Measurements from ENCODE around the gene AGO1.

The AGO1 gene

DNA sequence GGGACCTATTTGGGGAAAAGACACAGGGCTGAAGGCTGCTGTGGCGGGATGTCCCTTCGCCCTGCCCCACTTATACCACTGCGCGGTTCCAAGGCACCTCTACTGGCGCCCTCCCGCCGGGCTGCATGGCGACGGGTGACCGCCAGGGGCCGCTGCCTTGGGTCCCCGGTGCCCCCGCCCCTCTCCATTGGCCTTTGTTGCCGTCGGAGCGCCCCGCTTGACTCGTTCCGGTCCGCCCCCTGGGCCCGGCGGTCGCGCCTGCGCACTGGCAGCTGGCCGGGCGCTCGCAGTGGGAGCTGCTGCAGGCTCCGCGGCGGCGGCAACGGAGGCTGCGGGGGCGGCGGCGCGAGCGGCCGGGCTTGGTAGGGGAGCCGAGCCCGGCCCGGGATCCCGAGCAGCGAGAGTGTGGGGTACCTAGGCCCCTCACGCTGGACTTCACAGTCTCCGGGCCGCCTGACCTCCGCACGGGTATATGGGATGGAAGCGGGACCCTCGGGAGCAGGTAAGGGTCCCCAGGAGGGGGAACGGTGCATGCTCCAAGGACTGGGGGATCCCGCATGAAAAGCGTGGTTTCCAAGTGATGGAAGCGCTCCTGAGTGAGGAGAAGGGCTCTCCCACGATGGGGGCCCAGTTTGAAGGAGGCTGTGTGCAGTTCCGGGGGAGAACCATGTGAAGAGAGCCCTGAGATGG is at the start of gene AGO1:
AGO1 (plus strand) TSS at position 265 of the 690 bp plus-strand sequence; CDS start at position 478, 213 bp downstream.
- in situ Hi-C loops (cut with MboI; ENCODE audit: low sequenced_read_pairs): no loop called here

DNA sequence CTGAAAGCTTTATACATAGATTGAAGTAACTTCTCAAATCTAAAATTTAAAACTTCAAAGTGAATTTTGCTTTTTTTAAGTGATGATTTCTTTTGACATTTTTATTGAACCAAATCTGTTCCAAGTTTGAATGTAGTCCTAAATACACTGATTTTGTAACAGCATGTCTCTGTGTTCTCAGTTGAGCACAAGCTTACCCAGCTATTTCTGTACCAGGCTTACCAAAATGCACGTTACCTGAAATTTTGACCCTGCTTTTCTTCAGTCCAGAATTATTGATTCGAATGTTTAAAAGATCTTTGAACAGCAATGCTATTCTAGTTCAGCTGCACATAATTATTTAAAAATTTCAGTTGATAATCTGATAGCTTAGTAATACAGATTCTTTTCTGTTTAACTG is 49.6 kb upstream of the AGO1 start:
- in situ Hi-C loops (cut with MboI; ENCODE audit: low sequenced_read_pairs): no loop called here

DNA sequence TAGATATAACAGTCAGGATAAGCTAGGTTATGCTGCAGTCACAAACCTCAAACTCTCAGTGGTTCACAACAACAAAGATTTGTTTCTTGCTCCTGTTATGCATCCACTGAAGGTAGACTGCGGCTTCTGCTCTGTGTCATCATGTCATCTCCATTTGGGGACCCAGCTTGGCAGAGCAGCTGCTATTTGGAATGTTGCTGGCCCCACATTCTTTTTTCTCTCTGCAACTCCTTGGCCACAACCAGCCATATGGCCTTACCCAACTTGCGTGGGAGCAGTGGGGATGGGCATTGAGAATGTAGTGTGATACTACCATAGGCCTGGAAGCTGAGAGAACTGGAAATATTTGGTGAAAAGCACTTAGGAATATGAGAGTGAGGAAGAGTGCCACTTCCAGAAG is 48.8 kb upstream of the AGO1 start:
- in situ Hi-C loops (cut with MboI; ENCODE audit: low sequenced_read_pairs): no loop called here

DNA sequence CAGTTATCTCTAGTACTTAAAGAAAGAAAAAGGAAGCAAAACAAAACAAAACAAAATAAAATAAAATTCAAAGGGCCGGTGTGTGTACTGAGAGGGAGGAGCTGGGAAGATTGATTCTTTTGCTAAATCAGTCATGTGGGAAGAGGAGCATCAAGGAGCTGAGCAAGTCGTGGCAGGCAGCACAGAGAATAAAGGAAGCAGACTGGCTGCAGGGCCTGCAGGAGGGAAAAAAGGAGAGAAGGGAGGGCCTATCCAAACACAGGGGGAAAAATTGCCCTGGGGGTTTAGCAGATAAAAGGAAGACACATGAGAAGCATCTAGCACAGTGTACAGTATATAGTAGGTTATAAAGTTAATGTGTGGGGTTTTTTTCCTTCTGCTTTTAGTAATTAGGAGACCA is 47.6 kb upstream of the AGO1 start:
- in situ Hi-C loops (cut with MboI; ENCODE audit: low sequenced_read_pairs): no loop called here

DNA sequence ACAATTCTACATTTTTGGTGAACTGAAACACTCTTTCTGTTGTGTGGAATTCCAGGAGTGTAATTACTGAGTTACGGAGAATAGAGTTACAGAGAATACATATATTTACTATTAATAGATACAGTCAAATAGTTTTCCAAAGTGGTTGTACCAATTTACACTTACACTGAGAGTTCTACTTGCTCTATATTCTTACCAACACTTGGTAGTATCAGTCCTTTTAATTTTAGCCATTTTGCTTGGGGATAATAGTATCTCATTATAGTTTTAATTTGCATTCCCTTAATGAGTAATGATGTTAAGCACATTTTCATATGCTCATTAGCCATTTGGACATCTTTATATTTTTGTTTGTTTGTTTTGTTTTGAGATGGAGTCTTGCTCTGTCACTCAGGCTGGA is 46.3 kb upstream of the AGO1 start:
- in situ Hi-C loops (cut with MboI; ENCODE audit: low sequenced_read_pairs): no loop called here

DNA sequence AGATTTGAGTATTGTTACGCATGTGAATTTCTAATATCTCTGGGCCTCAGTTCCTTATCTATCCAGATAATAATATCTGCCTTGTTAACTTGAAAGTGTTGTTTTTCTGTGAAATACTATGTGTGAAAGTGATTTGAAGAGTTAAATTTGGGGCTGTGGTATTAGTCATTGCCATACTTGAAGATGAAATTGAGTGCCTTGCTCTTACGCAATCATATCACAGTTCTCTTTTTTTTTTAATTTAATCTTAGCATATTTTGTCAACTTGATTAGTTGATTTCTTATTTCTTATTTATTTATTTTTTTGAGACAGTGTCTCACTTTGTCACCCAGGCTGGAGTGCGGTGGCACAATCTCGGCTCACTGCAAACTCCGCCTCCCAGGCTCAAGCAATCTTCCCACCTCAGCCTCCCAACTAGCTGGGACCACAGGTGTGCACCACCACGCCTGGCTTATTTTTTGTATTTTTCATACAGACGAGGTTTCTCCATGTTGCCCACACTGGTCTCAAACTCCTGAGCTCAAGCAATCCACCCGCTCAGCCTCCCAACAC is 44.2 kb upstream of the AGO1 start:
- in situ Hi-C loops (cut with MboI; ENCODE audit: low sequenced_read_pairs): no loop called here

DNA sequence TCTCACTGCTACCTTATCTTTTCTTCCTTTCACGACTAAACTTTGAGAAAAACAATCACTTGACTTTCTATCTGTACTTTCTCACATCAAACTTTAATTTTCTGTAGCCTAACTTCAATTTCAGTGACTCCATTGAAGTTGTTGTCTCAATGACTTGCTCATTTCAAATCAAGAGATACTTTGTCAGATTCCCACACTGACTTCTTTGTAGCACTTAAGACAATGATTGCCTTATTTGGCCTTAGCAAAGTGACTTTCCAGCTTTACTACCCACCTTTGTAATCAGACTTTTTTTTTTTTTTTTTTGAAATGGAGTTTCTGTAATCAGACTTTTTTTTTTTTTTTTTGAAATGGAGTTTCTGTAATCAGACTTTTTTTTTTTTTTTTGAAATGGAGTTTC is 38.2 kb upstream of the AGO1 start:
- in situ Hi-C loops (cut with MboI; ENCODE audit: low sequenced_read_pairs): no loop called here

DNA sequence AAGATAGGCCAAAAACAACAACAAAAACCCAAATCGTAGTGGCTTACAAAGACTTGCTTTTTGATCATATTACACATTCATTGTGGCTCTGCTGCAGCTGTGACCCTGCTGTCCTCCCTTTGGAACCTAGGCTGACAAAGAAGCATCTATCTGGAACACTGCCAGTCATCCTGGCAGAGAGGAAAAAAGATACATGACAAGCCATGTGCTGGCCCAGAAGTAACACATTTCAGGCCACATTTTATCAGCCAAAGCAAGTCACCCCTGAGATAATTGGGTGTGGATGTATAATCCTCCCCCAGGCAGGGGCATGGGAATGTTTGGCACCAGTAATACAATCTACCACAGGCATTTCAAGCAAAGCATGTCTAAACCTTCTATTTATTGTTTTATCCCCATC is 37.2 kb upstream of the AGO1 start:
- in situ Hi-C loops (cut with MboI; ENCODE audit: low sequenced_read_pairs): no loop called here

DNA sequence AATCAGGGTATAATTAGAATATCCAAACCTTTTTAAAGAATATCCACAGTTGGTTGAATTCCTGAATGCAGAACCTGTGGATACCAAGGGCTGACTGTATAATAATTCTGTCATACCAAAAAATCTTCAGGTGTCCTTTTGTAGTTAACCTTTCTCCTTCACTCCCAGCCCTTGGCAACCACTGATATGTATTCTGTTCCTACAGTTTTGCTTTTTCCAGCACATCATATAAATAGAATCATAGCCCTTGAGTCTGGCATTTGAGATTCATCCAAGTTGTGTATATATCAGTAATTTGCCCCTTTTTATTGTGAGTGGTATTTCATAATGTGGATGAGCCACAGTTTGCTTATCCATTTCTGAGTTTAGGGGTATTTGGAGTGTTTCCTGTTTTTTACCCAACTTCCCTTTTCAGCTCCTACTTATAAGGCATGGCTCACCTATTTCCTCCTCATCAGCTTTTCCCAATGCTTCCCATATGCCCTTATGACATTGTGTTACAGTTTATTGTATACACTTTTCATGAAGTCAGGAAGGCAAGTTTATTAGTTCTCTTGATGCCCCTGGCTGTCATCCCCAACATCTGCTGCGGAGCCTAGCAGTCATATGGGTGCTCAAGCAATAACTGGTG is 35.0 kb upstream of the AGO1 start:
- in situ Hi-C loops (cut with MboI; ENCODE audit: low sequenced_read_pairs): no loop called here

DNA sequence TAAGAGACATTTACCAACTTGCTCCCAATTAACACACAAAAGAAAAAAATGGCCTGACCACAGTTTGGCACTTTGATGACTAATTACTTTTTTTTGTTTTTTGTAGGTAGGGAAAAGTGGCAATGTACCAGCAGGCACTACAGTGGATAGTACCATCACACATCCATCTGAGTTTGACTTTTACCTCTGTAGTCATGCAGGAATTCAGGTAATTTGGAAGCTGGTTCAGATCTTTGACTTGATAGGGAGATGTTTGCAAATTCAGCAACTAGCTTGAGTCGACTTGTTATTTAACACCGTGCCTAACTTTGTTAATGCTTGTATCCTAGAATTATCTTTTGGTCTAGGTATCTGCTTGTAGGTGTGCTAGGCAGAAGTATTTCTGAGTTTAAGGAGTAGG is 33.0 kb upstream of the AGO1 start:
- in situ Hi-C loops (cut with MboI; ENCODE audit: low sequenced_read_pairs): no loop called here

DNA sequence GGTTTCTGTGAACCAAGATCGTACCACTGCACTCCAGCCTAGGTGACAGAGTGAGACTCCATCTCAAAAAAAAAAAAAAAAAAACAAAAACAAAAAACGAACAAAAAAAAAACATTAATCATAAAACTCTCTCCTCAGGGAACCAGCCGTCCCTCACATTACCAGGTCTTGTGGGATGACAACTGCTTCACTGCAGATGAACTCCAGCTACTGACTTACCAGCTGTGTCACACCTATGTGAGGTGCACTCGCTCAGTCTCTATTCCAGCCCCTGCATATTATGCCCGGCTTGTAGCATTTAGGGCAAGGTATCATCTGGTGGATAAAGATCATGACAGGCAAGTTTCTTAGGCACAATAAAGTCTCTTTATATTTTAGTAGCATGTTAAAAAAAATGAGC is 32.3 kb upstream of the AGO1 start:
- in situ Hi-C loops (cut with MboI; ENCODE audit: low sequenced_read_pairs): no loop called here

DNA sequence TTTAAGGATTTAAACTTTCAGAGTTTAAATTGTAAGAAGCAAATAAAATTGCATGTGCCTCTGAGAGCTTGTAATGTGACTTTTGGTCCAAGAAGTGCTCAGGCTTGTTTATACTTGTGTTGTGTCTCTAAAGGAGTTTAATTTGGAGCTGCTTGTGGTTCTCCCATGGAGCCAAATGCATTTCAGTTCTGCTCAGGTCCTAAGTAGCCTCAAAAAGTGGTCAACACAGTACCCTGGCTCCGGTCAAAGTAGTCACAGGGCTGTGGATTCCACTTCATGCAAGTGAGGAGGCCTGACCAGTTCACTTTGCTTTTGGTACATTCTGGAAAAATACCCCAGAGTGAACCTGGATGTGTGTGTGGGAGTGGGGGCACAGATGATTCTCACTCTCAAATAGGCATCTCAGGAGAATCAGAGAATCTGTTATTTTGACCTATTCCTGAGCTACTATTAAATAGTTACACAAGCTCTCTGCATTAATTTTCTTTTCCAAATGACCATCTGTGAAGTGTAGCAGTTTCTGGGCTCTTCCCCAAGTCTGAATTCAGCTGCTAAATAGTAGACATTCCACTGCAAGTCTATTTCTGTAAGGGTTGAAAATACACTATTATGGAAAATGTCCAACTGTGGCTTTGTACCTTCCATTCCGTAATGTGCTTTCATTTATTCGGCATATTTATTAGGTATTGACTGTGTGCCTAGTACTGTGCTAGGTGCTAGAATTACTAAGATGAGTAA is 31.7 kb upstream of the AGO1 start:
- in situ Hi-C loops (cut with MboI; ENCODE audit: low sequenced_read_pairs): no loop called here

DNA sequence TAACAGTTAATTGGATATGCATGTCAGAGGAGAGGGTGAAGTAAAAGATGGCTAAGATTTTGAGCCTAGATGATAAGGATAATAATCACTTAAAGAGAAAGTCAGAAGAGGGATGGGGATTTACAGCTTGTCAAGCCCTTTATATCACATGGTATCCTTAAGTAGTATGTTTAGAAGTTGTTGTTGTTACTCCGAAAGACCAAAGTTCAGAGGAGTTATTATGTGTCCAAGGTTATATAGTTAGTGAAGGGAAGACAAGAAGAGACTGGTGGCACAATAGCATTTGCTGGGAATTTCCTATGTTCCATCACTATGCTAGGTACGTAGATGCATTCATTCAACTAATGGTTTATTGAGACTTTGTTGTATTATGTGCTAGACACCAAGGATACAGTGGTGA is 30.8 kb upstream of the AGO1 start:
- in situ Hi-C loops (cut with MboI; ENCODE audit: low sequenced_read_pairs): no loop called here

DNA sequence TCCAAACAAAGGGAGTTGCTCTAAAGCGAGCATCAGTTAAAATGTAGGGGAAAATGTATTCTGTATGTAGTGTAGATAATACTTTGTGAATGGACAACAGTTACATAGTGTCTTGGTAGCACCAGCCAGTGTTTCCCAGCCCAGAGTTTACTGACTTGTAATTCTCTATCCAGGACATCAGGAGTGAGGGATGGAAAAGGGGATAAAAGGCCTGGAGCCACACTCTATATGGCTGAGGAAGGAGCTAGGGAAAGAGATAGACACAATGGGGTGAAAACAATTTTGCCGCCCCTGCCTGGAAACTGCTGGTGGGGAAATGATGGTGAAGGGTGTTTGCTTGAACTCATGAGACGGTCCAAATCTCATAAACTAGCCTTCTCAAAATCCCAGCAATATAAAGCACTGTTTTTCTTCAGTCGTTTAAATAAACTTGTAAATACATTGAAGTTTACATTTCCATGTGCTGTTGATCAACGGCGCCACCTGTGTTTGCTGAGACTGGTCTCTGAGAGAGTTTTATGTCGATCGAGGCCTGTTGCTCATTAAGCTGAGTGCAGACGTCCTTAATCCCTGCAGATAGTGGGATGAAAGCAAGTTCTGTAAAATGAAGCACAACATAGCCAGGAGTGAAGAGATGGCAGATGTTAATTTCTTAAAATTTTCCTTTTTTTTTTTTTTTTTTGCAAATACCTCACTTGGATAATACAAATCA is 27.9 kb upstream of the AGO1 start:
- in situ Hi-C loops (cut with MboI; ENCODE audit: low sequenced_read_pairs): no loop called here

DNA sequence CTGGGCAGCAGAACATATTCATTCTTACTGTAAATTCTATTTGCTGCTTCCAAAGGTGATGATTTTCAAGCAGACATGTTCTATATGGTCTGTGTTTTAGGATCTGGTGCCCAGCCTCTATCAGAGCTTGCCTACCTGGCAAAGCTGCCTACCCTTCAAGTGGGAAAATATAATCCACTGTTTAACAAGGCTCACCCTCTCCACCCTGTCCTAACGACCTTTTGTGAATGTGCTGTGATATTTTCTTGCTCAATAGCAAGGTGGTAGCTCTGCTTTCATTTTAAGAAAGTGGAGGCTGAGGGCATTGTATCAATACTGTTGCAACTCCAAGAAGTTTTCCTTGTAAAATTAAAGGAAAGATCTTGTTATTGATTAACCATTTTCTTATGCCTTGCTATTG is 26.0 kb upstream of the AGO1 start:
- in situ Hi-C loops (cut with MboI; ENCODE audit: low sequenced_read_pairs): no loop called here

DNA sequence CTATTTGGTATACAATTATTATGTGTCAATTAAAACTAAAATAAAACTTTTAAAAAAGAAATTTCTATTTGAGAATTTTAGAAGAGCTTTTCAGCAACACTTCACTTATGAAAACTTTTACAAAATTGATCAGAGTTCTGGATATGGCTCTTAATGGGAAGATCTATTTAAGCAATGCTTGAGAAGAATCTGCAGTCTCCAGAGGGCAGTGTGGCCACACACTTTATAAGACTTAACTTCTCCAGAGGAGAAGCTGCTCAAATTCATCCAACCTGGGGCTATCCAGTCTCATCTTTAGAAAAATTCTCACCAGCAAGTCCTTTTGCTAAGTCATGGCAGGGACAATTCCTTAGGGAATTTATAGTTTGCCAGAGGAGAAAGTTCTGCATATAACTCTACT is 25.2 kb upstream of the AGO1 start:
- in situ Hi-C loops (cut with MboI; ENCODE audit: low sequenced_read_pairs): no loop called here

DNA sequence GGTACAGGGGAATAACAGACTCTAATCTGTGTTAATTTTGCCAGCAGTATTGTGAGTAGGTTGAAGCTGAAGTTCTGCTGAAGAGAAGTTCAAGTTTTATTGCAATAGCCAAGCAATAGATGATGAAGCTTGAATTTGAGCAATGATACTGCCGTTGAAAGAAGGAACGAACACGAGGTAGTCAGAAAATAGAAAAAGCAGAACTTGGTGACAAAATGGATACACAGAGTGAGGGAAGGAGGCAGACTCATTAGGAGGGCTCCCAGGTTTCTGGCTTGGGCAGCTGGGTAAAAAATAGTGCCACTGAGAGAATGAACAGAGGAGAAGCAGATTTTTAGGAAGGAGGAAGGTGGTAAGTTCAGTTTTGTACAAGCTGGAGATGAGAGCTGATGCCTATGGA is 22.3 kb upstream of the AGO1 start:
- in situ Hi-C loops (cut with MboI; ENCODE audit: low sequenced_read_pairs): no loop called here

DNA sequence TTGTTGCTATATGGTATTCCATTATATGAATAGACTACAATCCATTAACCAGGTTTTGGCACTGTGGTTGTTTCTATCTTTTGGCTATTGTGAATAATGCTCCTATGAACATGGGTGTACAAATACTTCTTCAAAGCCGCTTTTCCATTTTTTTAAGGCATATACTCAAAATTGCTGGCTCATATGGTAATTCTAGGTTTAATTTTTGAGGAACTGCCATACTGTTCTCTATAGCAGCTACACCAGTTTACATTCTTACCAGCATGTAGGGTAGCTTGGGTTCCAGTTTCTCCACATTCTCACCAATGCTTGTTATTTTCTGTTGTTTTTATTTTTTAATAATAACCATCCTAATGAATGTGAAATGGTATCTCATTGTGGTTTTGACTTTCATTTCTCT is 19.9 kb upstream of the AGO1 start:
- in situ Hi-C loops (cut with MboI; ENCODE audit: low sequenced_read_pairs): no loop called here

DNA sequence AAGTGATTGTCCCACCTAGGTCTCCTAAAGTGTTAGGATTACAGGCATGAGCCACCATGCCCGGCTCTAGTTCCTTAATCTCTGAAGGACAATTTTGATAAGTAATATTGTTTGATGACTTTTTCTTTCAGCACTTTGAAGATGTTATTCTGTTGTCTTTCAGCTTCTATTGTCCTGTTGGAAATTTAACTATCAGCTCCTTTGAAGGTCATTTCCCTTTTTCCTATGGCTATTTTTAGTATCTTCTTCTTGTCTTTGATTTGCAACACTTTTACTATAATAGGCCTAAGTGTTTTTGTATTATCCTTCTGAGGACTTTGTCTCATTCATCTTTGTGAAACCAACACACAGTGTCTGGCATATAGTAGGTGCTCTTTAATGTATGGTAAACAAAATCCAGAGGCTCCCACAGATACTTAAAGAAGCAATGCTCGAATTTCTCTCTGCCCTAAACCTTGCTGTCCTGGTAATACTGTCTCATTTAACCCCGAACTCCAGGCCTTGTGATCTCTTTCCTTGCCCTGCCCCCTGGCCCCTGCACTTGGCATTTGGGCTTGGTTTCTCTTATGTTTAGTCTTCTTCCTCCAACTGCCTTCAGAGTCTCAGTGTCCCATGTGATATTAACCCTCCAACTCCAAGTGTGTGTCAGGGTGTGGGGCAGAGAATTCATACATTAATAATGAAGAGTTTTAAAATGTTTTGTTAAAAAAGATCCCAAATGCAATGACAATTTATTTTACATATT is 19.0 kb upstream of the AGO1 start:
- in situ Hi-C loops (cut with MboI; ENCODE audit: low sequenced_read_pairs): no loop called here

DNA sequence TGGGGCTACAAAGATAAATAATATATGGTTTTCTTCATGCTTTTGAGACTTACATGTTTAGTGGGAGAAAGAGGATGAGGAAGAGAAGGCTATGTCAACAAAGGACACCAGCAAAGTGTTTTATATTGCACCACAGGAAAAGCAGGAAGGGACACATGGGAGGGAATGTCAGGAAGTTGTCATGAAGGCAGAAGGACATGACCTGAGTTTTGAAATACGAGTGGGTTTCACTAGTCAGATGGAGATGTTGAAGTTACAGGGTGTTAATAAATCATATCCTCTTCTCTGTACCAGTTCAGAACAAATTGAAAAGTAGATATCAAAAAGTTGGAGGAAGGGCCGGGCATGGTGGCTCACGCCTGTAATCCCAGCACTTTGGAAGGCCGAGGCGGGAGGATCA is 18.2 kb upstream of the AGO1 start:
- in situ Hi-C loops (cut with MboI; ENCODE audit: low sequenced_read_pairs): no loop called here

DNA sequence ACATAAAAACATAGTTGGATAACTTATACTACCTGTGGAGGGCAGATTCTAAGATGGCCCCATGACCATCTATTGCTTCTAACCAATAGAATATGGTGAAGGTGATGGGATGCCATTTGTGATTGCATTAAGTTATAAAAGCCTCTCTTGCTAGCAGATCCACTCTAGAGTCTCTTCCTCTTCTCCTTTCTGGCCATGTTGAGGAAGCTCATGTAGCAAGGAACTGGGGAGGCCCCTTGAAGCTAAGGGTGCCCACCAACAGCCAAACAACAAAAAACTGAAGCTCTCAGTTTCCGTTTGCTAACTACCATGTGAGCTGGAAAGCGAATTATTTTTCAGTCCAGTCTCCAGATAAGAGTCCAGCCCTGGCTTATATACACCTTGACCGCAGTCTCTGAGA is 16.0 kb upstream of the AGO1 start:
- in situ Hi-C loops (cut with MboI; ENCODE audit: low sequenced_read_pairs): no loop called here
